HEK293 (cell line): ENCODE results near the gene LETM1.

Source experiments
- KLF1 ChIP-seq: fragments of 450-650 bp; formaldehyde crosslinking; IDR thresholded peaks from 2 replicates; pipeline ENCODE4 v1.5.1; 2016; ENCODE audit warnings: missing biosample characterization, missing genetic modification characterization
- KLF16 ChIP-seq: fragments of 450-650 bp; formaldehyde crosslinking; IDR thresholded peaks from 2 replicates; pipeline ENCODE4 v1.5.1; 2017; ENCODE audit warnings: missing biosample characterization, missing genetic modification characterization
- KLF9 ChIP-seq: fragments of 450-650 bp; formaldehyde crosslinking; IDR thresholded peaks from 2 replicates; pipeline ENCODE4 v1.5.1; 2016; ENCODE audit warnings: missing biosample characterization, missing genetic modification characterization, low read depth
- ZNF112 ChIP-seq: fragments of 450-650 bp; formaldehyde crosslinking; IDR thresholded peaks from 2 replicates; pipeline ENCODE4 v1.5.0; 2017; ENCODE audit warnings: missing biosample characterization, missing genetic modification characterization
- ZNF114 ChIP-seq: fragments of 450-650 bp; formaldehyde crosslinking; IDR thresholded peaks from 2 replicates; pipeline ENCODE4 v1.5.0; 2017; ENCODE audit warnings: missing biosample characterization, missing genetic modification characterization
- ZNF19 ChIP-seq: fragments of 450-650 bp; formaldehyde crosslinking; IDR thresholded peaks from 2 replicates; pipeline ENCODE4; 2016; ENCODE audit warnings: missing biosample characterization, missing genetic modification characterization, low read depth
- ZNF274 ChIP-seq, 2 experiments: fragments of 200-500 bp in 1 of 2; fragments of 450-650 bp in 1 of 2; sonication (Bioruptor generic) in 1 of 2; formaldehyde crosslinking in 1 of 2; IDR thresholded peaks; 2 replicates each; pipeline versions ENCODE4 v1.5.1 to v1.6.1; 2014 to 2016; ENCODE audit warnings: borderline replicate concordance in 1 of 2, inconsistent platforms in 1 of 2, low read length in 1 of 2, missing biosample characterization in 1 of 2, missing genetic modification characterization in 1 of 2
- ZNF596 ChIP-seq: fragments of 450-650 bp; IDR thresholded peaks from 2 replicates; pipeline ENCODE4 v1.5.0; 2018; ENCODE audit warnings: missing biosample characterization, mild to moderate bottlenecking, missing genetic modification characterization, moderate library complexity
- ZNF776 ChIP-seq: fragments of 450-650 bp; formaldehyde crosslinking; IDR thresholded peaks from 2 replicates; pipeline ENCODE4 v1.5.0; 2017; ENCODE audit warnings: missing biosample characterization, missing genetic modification characterization, borderline replicate concordance
- TF ChIP-seq, protein P1 (sequence below): fragments of 450-650 bp; formaldehyde crosslinking; IDR thresholded peaks from 2 replicates; pipeline ENCODE4 v1.5.1; 2016; ENCODE audit warnings: missing biosample characterization, missing genetic modification characterization
- TF ChIP-seq, protein P2 (sequence below): fragments of 450-650 bp; formaldehyde crosslinking; IDR thresholded peaks from 2 replicates; pipeline ENCODE4 v1.5.1; 2016; ENCODE audit warnings: missing biosample characterization, missing genetic modification characterization
- TF ChIP-seq, protein P3 (sequence below): fragments of 450-650 bp; formaldehyde crosslinking; IDR thresholded peaks from 2 replicates; pipeline ENCODE4 v1.5.1; 2016; ENCODE audit warnings: missing biosample characterization, missing genetic modification characterization

DNA sequence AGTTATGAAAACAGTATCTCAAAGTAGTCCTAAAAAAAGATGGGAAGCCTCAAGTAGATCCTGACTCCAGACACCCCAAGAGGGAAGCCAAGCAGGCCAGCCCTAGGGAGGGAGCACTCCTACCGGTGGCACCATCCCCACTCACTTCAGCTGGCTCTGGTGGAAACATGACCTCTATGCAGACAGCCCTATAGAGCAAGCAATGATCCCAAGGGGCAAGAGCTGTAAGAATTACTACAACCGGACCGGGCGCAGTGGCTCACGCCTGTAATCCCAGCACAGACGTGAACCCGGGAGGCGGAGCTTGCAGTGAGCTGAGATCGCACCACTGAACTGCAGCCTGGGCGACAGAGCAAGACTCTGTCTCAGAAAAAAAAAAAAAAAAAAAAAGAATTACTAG, 5.7 kb downstream of the LETM1 start:
- TF ChIP-seq, protein P1, sequence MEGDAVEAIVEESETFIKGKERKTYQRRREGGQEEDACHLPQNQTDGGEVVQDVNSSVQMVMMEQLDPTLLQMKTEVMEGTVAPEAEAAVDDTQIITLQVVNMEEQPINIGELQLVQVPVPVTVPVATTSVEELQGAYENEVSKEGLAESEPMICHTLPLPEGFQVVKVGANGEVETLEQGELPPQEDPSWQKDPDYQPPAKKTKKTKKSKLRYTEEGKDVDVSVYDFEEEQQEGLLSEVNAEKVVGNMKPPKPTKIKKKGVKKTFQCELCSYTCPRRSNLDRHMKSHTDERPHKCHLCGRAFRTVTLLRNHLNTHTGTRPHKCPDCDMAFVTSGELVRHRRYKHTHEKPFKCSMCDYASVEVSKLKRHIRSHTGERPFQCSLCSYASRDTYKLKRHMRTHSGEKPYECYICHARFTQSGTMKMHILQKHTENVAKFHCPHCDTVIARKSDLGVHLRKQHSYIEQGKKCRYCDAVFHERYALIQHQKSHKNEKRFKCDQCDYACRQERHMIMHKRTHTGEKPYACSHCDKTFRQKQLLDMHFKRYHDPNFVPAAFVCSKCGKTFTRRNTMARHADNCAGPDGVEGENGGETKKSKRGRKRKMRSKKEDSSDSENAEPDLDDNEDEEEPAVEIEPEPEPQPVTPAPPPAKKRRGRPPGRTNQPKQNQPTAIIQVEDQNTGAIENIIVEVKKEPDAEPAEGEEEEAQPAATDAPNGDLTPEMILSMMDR (tag by site-specific recombination) = no peak
- no peak for TF ChIP-seq KLF9 (tag by site-specific recombination)
- TF ChIP-seq ZNF596 (tag by site-specific recombination) = no peak
- no peak for TF ChIP-seq ZNF114 (tag by site-specific recombination)
- TF ChIP-seq, protein P2, sequence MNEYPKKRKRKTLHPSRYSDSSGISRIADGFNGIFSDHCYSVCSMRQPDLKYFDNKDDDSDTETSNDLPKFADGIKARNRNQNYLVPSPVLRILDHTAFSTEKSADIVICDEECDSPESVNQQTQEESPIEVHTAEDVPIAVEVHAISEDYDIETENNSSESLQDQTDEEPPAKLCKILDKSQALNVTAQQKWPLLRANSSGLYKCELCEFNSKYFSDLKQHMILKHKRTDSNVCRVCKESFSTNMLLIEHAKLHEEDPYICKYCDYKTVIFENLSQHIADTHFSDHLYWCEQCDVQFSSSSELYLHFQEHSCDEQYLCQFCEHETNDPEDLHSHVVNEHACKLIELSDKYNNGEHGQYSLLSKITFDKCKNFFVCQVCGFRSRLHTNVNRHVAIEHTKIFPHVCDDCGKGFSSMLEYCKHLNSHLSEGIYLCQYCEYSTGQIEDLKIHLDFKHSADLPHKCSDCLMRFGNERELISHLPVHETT (tag by site-specific recombination) = no peak
- TF ChIP-seq, protein P3, sequence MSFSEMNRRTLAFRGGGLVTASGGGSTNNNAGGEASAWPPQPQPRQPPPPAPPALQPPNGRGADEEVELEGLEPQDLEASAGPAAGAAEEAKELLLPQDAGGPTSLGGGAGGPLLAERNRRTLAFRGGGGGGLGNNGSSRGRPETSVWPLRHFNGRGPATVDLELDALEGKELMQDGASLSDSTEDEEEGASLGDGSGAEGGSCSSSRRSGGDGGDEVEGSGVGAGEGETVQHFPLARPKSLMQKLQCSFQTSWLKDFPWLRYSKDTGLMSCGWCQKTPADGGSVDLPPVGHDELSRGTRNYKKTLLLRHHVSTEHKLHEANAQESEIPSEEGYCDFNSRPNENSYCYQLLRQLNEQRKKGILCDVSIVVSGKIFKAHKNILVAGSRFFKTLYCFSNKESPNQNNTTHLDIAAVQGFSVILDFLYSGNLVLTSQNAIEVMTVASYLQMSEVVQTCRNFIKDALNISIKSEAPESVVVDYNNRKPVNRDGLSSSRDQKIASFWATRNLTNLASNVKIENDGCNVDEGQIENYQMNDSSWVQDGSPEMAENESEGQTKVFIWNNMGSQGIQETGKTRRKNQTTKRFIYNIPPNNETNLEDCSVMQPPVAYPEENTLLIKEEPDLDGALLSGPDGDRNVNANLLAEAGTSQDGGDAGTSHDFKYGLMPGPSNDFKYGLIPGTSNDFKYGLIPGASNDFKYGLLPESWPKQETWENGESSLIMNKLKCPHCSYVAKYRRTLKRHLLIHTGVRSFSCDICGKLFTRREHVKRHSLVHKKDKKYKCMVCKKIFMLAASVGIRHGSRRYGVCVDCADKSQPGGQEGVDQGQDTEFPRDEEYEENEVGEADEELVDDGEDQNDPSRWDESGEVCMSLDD = no peak
- TF ChIP-seq ZNF112 (tag by site-specific recombination) = no peak
- no peak for TF ChIP-seq ZNF776 (tag by site-specific recombination)
- no peak for TF ChIP-seq KLF16 (tag by site-specific recombination)
- no peak for TF ChIP-seq KLF1
- no peak for TF ChIP-seq ZNF274 (IDR thresholded peaks at IDR 0.05; ENCODE audit: low read length)
- no peak for TF ChIP-seq ZNF274 (tag by site-specific recombination; IDR thresholded peaks at IDR 0.05; ENCODE audit: borderline replicate concordance)
- no peak for TF ChIP-seq ZNF19 (tag by site-specific recombination)
